Measurements from ENCODE around the gene TIMP3.

DNA sequence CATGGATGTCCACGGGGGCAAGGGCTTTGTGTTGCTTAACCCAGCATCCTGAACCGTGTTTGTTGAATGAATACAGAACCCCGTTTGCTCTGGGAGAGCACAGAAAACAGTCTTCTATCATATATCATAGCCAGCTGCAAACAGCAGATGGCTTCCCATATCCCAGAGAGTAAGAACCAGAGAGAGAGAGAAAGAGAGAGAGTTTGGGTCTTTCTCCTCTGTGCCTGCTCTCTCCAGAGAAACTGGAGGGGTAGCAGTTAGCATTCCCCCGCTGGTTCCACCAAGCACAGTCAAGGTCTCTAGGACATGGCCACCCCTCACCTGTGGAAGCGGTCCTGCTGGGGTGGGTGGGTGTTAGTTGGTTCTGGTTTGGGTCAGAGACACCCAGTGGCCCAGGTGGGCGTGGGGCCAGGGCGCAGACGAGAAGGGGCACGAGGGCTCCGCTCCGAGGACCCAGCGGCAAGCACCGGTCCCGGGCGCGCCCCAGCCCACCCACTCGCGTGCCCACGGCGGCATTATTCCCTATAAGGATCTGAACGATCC lies 440 bp upstream of the TIMP3 start:
- TF ChIP-seq, protein P1, sequence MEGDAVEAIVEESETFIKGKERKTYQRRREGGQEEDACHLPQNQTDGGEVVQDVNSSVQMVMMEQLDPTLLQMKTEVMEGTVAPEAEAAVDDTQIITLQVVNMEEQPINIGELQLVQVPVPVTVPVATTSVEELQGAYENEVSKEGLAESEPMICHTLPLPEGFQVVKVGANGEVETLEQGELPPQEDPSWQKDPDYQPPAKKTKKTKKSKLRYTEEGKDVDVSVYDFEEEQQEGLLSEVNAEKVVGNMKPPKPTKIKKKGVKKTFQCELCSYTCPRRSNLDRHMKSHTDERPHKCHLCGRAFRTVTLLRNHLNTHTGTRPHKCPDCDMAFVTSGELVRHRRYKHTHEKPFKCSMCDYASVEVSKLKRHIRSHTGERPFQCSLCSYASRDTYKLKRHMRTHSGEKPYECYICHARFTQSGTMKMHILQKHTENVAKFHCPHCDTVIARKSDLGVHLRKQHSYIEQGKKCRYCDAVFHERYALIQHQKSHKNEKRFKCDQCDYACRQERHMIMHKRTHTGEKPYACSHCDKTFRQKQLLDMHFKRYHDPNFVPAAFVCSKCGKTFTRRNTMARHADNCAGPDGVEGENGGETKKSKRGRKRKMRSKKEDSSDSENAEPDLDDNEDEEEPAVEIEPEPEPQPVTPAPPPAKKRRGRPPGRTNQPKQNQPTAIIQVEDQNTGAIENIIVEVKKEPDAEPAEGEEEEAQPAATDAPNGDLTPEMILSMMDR (IDR thresholded peaks at IDR 0.05; ENCODE audit: poor library complexity) = peak; percentile 4
- no peak for TF ChIP-seq EZH2phosphoT487 (IDR thresholded peaks at IDR 0.05; ENCODE audit: low read depth, severe bottlenecking, unreplicated experiment)
